HG02623 (cell line): ENCODE results near the gene FAXC.

Experiments
- ATAC-seq: cut with Tn5 transposase; IDR thresholded peaks from one replicate; pipeline ENCODE4 v1.9.1; 2021; ENCODE audit warnings: moderate library complexity; ENCODE audit not compliant: unreplicated experiment

FAXC gene

DNA sequence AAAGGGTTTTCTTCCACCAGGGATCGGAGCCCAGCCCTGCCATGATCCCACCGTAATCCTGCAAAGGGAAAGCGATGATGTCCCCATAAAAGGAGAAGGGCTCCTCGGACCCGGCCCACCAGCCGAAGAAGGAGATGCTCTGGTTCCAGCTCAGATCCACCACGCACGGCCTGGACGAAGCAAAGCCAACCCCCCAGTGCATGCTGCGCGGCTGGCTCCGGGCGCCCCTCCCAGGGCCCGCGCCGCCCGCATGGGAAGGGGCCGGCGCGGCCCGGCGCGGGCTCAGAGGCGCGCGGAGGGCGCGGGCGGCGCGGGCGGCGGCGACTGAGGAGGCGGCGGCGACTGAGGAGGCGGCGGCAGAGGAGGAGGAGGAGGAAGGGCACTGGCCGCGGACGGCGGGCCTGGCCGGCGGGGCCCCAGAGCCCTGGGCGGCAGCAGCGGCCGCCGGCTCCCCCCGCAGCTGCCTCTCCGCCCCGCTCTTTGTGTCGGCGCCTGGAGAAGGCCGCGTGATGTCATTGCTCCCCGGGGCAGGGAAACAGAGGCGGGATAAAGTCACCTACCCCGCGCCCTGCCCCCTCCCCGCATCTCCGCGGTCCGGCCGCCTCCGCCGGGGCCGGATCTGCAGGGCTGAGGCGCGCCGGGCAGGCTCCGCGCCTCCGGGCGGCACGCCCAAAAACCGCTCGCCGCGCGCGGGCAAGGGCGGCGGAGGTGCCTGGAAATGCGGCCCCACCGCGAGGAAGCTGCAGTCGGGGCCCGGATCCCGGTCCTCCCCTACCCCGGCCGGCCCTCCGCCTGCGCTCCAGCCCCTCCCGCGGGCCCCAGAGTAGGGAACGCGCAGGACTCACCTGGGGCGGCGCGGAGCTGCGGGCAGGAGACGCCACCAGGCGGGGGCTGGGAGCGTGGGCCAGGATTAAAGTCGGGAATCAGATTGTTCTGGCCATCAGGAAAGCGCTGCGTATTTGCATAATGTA, at the start of gene FAXC:
Gene FAXC (minus strand): TSS at position 504 of the 971 bp plus-strand sequence. CDS start 302 bp downstream, at position 202.
- ATAC-seq, result peak; percentile 46

DNA sequence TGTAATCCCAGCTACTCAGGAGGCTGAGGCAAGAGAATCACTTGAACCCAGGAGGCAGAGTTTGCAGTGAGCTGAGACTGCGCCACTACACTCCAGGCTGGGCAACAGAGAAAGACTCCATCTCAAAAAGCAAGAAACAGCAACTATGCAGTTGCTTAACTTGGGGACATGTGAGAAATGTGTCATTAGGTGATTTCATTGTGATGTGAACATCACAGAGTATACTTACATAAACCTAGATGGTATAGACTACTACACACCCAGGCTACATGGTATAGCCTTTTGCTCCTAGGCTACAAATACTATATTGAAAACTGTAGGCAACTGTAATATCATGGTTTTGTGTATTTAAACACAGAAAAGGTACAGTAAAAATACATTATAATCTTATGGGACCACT, 47.8 kb upstream of the FAXC start:
- ATAC-seq, result no peak

- ATAC-seq, result peak; percentile 74
These were observed 44.4 kb upstream of the FAXC start, which contains the start of gene COQ3 for GRCh38 chr6:99393698-99394531. Gene COQ3, minus strand, starts transcription at chr6:99394195. Its CDS starts 16 bp downstream, at chr6:99394179.

- peak; percentile 23 for ATAC-seq
These were observed 43.9 kb upstream of the FAXC start for GRCh38 chr6:99393366-99393697.

DNA sequence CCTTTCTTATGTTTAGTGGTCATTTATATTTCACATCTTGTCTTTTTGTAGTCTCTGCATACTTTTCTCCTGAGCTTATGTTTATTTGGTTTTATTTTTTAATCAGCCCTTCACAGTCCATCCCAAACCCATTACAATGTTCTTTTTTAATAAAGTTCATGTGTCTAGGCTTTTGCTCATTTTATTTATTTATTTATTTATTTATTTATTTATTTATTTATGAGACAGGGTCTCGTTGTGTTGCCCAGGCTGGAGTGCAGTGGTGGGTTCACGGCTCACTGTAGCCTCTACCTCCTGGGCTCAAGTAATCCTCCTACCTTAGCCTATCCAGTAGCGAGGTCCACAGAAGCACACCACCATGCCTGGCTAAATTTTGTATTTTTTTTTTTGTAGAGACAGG, 41.4 kb upstream of the FAXC start:
- ATAC-seq, result no peak

DNA sequence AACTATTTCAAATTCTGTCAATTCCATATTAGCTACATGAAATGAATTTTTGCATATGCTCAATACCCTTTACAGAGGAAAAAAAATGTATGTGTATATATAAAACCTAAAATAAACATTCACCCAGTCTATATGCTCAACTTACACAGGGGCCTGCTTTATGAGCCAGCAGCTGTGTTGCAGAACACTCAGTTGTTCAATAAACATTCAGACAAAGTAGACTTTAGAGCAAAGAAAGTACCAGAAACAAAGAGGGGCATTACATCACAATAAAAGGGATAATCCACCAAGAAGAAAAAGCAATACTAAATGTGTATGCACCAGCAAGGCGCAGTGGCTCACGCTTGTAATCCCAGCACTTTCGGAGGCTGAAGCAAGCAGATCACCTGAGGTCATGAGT, 35.0 kb upstream of the FAXC start:
- no peak for ATAC-seq

DNA sequence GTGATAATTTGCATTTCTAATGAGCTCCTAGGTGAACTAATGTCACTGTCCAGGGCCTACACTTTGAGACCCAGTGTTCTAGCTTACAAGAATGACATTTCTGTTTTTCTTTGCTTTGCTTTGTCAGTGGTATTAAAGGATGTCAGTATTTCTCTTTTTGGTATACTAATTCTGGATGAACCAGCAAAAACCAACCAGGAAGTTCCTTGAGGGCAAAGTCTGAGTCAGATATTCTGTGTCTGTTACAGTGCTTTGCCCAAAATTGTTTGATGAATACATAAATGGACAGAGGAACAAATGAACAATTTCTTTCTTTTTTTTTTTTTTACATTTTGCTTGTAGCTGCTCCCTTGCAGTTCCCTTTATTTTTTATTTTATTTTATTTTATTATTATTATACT, 29.2 kb upstream of the FAXC start:
- ATAC-seq, result no peak

DNA sequence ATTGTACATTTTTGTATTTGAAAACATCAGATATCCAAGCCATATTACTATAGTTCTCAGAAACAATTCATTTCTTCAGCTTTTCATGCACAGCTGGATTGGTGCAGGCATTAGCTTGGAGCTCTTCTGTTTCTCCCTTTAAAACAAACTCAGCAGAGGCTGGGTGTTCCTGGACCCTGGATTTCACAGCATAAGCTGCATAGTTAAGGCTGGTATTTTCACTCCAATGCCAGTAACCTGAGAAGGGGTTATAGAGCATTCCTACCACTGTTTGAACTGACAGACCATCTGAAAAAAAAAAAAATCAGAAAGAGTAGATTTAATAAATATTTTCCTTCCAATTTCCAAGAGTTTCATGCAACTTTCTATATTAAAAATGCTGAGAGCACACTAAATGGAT, 20.1 kb upstream of the FAXC start:
- no peak for ATAC-seq

GRCh38 chr6:99366852-99367251, 17.4 kb upstream of the FAXC start:
- no peak for ATAC-seq

DNA sequence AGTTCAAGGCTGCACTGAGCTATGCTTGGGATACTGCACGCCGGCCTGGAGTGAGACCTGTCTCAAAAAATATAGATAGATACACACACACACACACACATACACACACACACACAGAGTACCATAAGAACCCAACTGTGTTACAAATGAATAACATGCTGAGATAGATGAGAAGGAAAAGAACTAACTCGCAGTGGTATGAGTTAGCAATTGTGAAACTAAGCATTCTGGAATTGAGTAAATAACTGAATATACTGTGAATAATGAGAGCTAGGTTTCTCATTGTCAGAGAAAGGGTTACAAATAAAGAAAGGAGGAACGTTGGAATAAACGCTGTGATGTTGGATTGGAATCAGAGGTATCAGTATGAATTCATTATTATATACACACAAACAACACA, 14.6 kb upstream of the FAXC start:
- peak; percentile 84 for ATAC-seq

DNA sequence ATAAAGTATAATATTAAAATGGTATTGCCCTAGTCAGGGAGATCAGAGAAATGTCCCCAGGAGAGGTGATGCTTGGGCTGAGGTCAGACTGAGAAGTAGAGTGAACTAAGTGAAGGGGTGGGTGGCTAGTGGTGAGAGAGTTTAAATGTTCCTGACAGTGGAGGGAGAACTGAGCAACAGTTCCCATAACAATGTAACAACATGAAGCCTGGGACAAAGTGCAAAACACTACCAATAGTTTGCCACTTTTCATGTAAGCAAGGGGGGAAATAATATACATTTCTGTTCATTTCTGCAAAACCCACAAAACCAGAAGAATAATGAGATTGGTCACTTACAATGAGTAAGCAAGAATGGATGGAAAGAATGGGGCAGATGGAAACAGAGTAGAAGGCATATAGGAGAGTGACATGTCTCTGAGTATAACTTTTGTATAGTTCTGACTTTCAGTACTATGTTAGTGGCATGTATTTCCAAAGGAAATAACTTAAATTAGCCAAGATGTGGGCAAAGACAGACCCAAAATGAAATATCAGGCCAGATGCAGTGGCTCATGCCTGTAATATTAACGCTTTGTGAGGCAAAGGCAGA, 13.3 kb upstream of the FAXC start:
- no peak for ATAC-seq

GRCh38 chr6:99359800-99360199, 10.3 kb upstream of the FAXC start:
- ATAC-seq, result no peak

- no peak for ATAC-seq
These were observed 7.2 kb upstream of the FAXC start for GRCh38 chr6:99356641-99357040.

GRCh38 chr6:99354983-99355382, 5.5 kb upstream of the FAXC start:
- no peak for ATAC-seq

GRCh38 chr6:99353126-99353525, 3.7 kb upstream of the FAXC start:
- no peak for ATAC-seq

GRCh38 chr6:99350573-99350972, 1.1 kb upstream of the FAXC start:
- ATAC-seq, result no peak

- no peak for ATAC-seq
These were observed 945 bp downstream of the FAXC start for GRCh38 chr6:99348288-99349170.

DNA sequence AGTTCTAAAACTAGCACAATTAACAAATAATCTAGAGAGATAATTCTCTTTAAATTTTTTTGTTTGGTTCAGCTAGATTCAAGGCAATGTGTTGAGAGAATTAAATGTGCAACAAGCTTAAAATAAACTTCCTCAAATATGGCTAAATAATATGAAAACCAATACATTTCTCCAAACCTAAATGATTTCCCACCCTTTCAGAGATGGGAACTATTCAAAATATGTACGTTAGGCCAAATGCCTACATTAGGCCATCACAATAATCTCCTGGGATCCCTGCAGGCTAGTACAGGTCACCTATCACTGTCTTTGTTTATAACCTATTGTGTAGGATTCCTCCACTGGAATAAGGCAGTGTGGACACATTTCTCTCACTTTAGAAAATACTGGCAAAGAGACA, 1.7 kb downstream of the FAXC start:
- ATAC-seq, result no peak

DNA sequence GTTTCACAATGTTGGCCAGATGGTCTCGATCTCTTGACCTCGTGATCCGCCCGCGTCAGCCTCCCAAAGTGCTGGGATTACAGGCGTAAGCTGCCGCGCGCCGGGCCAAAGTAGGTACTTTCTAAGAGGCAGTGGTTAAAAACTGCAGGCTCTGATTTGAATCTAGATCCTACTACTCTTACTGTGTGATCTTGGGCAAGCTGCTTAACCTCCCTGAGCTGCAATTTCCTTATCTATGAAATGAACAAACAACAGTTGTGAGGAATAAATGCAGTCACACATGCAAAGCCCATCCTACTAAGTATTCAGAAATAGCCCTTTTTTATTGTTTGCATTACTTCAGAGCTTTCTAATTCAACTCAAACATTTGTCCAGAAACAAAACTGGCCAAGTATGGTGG, 2.9 kb downstream of the FAXC start:
- no peak for ATAC-seq

GRCh38 chr6:99345164-99345563, 4.3 kb downstream of the FAXC start:
- no peak for ATAC-seq
